Uterine smooth muscle cell (primary cell): ENCODE results near the gene MX1. TPM values are rescaled to one million over a fixed set of nuclear protein-coding genes. Genes with fewer than 3 reads are reported as not detected.

Experiments used
- total RNA-seq: library from RNA; depleted of rRNA; stranded (reverse); fragments of >200 nt; gene quantifications from 2 replicates; pipeline ENCODE4 v1.2.3, GENCODE V29; 2014

MX1 gene
- total RNA-seq, result 9.9 and 19.6 TPM in 2 replicates

GRCh38 chr21:41425954-41426675, at the start of gene MX1:
Gene MX1, plus strand, starts transcription at chr21:41426239. Its CDS starts 5,832 bp downstream, at chr21:41432071.

GRCh38 chr21:41507521-41508414, 81.7 kb downstream of the MX1 start, which contains the start of gene TMPRSS2:
Gene TMPRSS2, minus strand, starts transcription at chr21:41508158. Its CDS starts 10,025 bp downstream, at chr21:41498133.

Other genes with a start within 250 kb of the MX1 start
- not detected in 2 replicates for gene FAM3B, start 109.4 kb upstream of the MX1 start, total RNA-seq
- gene MX2, start 64.2 kb upstream of the MX1 start, total RNA-seq, result 0.87 and 1.3 TPM in 2 replicates
- under 0.01 TPM in 1 of 2 replicates, not detected in the other for gene TMPRSS2, start 81.9 kb downstream of the MX1 start, total RNA-seq